ENCODE results near the gene EMCN. TPM values are rescaled to one million over a fixed set of nuclear protein-coding genes. Genes with fewer than 3 reads are reported as not detected.
"Not testable (repeated sequence)": the region's sequence is repeated elsewhere in the genome, so short reads cannot be mapped to it uniquely, and the experiment has no call there.

Gene EMCN
- total and polyA plus RNA-seq, 7 donors, result 1.2 to 14.7 (median 5.3) TPM

DNA sequence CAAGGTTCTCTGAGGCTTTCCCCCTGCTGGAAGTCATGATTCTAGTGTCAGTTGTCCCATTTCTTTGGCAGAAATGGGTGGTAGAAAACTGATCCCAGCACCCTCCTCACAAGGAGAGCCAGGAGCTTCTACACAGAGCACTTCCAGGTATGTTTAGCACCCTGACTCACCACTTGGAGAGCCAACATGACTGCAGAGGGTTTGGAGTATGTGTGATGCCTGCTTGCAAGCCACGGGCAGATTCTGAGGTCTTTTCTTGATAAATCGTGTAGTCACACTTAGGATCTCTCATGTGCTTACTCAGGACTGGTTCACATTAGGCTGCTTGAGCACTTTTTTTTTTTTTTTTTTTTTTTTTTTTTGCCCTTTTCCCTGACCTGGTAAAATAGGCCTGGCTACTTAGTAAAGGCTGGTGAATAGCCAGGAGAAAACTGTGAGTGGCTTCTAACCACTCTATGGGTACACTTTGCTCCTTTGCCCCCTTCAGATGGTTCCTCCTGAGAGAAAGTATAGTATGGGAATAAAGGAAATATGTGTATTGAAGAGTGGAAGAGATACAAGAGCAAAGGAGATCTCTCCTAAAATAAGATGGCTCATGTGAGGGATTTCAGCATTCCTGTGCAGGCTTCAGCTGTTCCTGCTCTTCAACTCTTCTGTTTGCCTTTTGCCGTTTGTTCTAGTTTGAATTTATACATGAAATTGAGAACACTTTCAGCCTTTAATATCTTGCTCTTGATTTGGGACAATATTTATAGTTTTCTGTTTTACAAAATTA is 103.6 kb downstream of the EMCN start:
- DNase-seq, result no peak
- H3K4me1 ChIP-seq, result no peaks in the 10 kb centered on the region
- no peaks in the 10 kb centered on the region for H3K36me3 ChIP-seq
- WGBS, 2 donors, result 81 to 87% methylated on average over 3 of the region's 3 CpGs
- H3K27ac ChIP-seq, result no peak overlapping the region
- H3K4me3 ChIP-seq, result no peak overlapping the region
- no peaks in the 10 kb centered on the region for H3K9me3 ChIP-seq
- intact Hi-C loops (cut with DNase I), result no loop called here
- TF ChIP-seq POLR2A (IDR thresholded peaks at IDR 0.05) (no peak), EP300 (IDR thresholded peaks at IDR 0.05) (no peak), POLR2AphosphoS5 (IDR thresholded peaks at IDR 0.05) (no peak)
- TF ChIP-seq, protein P1, sequence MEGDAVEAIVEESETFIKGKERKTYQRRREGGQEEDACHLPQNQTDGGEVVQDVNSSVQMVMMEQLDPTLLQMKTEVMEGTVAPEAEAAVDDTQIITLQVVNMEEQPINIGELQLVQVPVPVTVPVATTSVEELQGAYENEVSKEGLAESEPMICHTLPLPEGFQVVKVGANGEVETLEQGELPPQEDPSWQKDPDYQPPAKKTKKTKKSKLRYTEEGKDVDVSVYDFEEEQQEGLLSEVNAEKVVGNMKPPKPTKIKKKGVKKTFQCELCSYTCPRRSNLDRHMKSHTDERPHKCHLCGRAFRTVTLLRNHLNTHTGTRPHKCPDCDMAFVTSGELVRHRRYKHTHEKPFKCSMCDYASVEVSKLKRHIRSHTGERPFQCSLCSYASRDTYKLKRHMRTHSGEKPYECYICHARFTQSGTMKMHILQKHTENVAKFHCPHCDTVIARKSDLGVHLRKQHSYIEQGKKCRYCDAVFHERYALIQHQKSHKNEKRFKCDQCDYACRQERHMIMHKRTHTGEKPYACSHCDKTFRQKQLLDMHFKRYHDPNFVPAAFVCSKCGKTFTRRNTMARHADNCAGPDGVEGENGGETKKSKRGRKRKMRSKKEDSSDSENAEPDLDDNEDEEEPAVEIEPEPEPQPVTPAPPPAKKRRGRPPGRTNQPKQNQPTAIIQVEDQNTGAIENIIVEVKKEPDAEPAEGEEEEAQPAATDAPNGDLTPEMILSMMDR (IDR thresholded peaks at IDR 0.05), result no peak
- H3K27me3 ChIP-seq, result no peaks in the 10 kb centered on the region

DNA sequence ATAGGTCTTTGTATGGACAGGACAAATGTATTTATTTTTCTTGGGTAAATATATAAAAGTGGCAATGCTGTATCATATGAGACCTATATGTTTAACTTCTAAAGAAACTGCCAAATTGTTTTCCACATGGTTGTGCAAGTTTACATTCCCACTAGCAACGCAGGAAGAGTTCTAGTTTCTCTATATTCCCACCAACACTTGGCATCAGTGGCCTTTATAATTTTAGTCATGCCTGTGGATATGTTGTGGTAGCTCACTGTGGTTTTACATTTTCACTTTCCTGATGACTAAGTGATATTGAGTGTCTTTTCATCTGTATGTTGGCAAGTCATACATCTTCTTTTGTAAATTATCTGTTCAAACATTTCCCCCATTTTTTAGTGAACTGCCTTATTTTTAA is 126.0 kb downstream of the EMCN start:
- no peak overlapping the region for H3K4me3 ChIP-seq
- no peak overlapping the region for H3K27ac ChIP-seq
- intact Hi-C loops (cut with DNase I), result no loop called here
- 32 to 77% methylated on average over 1 of the region's 1 CpG for WGBS, 2 donors
- H3K9me3 ChIP-seq, result no peaks in the 10 kb centered on the region
- no peak for TF ChIP-seq POLR2A (IDR thresholded peaks at IDR 0.05)
- TF ChIP-seq, protein P1 (IDR thresholded peaks at IDR 0.05), result no peak
- no peak for TF ChIP-seq POLR2AphosphoS5 (IDR thresholded peaks at IDR 0.05)
- no peak for TF ChIP-seq EP300 (IDR thresholded peaks at IDR 0.05)
- H3K4me1 ChIP-seq, result no peaks in the 10 kb centered on the region
- H3K36me3 ChIP-seq, result no peaks in the 10 kb centered on the region
- DNase-seq, result no peak
- no peaks in the 10 kb centered on the region for H3K27me3 ChIP-seq

DNA sequence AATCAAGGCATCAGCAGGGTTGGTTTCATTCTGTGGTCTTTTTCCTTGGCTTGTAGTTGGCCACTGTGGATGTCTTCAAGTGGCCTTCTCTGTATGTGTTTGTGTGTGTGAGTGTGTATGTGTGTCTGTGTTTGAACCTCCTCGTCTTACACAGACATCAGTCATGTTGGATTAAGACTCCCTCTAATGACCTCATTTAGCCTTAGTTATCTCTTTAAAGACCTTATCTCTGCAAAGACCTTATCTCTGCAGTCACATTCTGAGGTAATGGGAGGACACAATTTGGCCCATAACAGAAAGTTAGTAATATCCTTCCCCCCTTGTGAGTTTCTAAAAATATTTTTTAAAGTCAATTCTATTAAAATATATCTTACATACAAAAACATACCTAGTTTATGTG is 126.7 kb downstream of the EMCN start:
- H3K4me3 ChIP-seq, result no peak overlapping the region
- no peak overlapping the region for H3K27ac ChIP-seq
- no peak for DNase-seq
- H3K9me3 ChIP-seq, result no peaks in the 10 kb centered on the region
- WGBS, 2 donors, result 36 to 73% methylated on average over 1 of the region's 1 CpG
- no peaks in the 10 kb centered on the region for H3K36me3 ChIP-seq
- intact Hi-C loops (cut with DNase I), result no loop called here
- no peaks in the 10 kb centered on the region for H3K27me3 ChIP-seq
- no peaks in the 10 kb centered on the region for H3K4me1 ChIP-seq
- TF ChIP-seq POLR2AphosphoS5 (IDR thresholded peaks at IDR 0.05), result no peak
- no peak for TF ChIP-seq POLR2A (IDR thresholded peaks at IDR 0.05)
- TF ChIP-seq, protein P1 (IDR thresholded peaks at IDR 0.05), result no peak
- no peak for TF ChIP-seq EP300 (IDR thresholded peaks at IDR 0.05)

DNA sequence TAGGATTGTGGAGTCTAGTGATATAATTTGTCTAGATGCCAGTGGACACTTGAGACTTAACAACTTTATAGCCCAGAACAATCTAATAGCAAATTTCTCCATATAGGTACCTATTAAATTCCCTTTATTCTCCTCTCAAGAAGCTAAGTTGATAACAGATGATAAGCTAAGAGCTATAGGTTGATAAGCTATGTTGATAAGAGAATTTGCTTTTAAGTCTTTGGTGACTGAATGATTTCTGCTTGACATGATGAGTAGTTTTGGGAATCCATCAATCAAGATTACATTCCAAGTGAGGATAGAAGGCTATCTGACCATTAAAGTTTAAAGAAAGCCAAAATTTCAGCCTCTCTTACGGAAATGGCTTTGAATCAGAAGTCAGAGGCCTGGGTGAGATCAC is 131.6 kb downstream of the EMCN start:
- no peaks in the 10 kb centered on the region for H3K9me3 ChIP-seq
- no peaks in the 10 kb centered on the region for H3K36me3 ChIP-seq
- H3K27me3 ChIP-seq, result no peaks in the 10 kb centered on the region
- no peak overlapping the region for H3K27ac ChIP-seq
- no peak overlapping the region for H3K4me3 ChIP-seq
- H3K4me1 ChIP-seq, result no peaks in the 10 kb centered on the region
- no peak for DNase-seq
- intact Hi-C loops (cut with DNase I), result no loop called here
- TF ChIP-seq, protein P1 (IDR thresholded peaks at IDR 0.05), result no peak
- no peak for TF ChIP-seq POLR2AphosphoS5 (IDR thresholded peaks at IDR 0.05)
- no peak for TF ChIP-seq EP300 (IDR thresholded peaks at IDR 0.05)
- TF ChIP-seq POLR2A (IDR thresholded peaks at IDR 0.05), result no peak
- 54 to 74% methylated on average over 1 of the region's 1 CpG for WGBS, 2 donors

DNA sequence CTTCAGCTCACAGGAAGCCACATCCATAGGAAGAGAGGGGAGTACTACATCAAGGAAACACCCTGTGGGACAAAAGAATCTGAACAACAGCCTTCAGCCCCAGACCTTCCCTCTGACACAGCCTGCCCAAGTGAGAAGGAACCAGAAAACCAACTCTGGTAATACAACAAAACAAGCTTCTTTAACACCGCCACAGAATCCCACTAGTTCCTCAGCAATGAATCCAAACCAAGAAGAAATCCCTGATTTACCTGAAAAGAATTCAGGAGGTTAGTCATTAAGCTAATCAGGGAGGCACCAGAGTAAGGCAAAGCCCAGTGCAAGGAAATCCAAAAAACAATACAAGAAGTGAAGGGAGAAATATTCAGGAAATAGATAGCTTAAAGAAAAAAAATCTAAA is 137.4 kb downstream of the EMCN start:
- H3K4me3 ChIP-seq; intact Hi-C loops (cut with DNase I); H3K4me1 ChIP-seq; H3K27me3 ChIP-seq; H3K36me3 ChIP-seq; H3K9me3 ChIP-seq; DNase-seq; H3K27ac ChIP-seq: not testable (repeated sequence)
- 90 to 95% methylated on average over 1 of the region's 1 CpG for WGBS, 2 donors

Measured in sigmoid colon (tissue), 7 donors.